CD4-positive, alpha-beta T cell treated with Interferon gamma for 1 hour (primary cell): ENCODE measurements around the gene VWA3B.
"Not testable (repeated sequence)": the region's sequence is repeated elsewhere in the genome, so short reads cannot be mapped to it uniquely, and the experiment has no call there.

Experiments
- DNase-seq: peaks from one replicate; pipeline ENCODE4 v3.0.0-alpha.2; 2020

The VWA3B gene, protein sequence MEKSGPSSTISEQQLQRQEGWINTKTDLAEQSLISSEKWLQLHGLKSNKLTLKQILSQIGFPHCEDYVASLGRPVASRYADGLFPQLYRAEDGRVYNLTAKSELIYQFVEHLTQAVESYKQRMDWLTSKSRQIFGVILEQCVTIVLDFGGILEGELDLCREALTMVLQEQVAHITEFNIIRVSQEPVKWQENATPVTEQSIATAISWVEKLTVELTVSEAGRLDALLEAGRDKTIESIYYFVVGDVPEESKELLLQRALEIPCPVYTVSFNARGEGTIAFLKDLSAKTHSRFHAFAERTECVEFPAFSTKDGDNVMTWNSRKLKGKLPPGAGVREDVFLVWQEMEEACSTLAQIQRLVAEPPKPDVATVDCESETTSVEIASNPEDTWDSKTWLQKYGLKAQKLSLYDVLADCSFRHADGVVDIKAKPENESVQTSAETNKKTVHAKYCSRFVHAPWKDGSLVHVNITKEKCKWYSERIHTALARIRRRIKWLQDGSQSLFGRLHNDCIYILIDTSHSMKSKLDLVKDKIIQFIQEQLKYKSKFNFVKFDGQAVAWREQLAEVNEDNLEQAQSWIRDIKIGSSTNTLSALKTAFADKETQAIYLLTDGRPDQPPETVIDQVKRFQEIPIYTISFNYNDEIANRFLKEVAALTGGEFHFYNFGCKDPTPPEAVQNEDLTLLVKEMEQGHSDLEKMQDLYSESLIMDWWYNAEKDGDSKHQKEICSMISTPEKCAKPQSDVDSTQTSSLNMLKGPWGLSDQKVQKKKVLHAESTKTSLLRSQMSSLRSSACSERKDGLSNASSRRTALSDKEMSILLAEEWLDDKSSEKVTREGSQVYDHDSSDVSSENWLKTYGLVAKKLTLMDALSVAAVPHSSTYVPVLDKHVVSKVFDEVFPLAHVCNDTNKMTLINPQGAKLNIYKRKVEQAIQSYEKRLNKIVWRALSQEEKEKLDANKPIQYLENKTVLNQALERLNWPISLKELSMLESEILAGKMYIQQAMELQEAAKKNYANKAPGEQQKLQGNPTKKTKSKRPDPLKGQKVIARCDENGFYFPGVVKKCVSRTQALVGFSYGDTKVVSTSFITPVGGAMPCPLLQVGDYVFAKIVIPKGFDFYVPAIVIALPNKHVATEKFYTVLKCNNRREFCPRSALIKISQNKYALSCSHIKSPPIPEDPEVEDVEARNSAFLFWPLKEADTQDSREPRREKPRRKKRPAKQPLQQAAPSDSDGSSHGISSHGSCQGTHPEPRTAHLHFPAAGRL (N-terminal part only)

DNA sequence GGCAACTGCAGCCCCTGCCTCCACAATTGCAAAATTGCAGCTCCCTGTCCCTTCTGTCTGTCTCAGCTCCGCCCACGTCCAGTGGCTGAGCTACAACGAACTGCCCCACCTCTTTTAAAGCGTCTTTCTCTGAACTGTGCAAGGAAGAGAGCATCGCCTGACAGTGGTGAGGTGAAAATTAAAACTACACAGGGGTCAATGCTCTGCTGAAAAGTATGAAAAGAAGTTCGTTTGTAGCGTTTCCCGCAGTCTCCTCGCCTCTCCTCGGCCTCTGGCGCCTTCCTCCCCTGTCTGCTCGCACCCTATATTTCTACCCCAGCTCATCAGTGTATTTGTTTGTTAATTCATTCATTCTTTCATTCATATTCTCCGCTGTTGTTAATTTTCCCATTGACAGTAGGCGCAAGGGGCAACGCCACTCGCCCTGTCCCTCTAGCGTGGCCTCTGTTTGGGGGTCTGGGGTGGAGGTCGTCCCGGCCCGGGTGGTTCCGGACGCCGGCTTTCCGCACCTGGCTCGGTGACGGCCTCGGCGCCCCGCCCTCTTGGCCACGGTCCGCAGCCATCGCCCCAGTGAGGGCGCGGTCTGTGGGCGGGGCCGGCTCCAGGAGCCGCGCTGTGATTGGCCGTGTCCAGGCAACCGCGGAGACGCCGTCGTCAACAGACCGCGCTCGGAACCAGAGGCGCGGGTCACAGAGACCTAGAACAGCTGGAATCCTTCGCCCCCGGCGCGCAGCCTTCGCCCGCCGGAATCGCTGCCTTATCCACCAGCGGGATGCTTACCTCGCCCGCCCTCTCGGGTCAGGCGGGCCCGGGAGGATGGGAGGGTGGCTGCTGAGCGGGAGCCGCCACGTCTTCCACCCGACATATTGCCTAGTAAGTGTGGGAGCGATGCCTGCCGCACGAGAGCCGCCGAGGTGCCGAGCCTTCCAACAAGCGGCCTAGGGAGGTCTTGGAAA lies at the start of gene VWA3B:
TSS of gene VWA3B (plus strand) at position 677 of the 956 bp plus-strand sequence. CDS start 5,926 bp downstream, outside the sequence.
- peak; percentile 79 for DNase-seq

DNA sequence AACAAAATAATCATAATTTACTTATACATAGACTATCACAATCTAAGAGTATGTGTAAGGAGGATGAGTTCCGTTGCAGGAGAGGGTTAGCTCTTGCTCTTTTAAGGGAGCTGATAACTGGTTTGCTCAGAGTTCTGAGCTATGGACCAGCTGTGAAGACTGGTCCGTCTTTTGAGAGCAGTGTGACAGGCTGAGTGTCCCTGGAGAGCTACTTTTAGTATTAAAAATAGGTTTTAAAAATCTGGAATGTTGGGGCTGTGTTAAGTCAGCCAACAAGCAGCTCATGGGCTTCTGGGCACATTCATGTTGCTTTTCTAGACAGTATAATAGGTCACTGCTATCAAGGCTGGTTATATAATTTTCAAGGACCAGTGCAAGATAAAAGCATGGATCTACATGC lies 49.8 kb upstream of the VWA3B start:
- no peak for DNase-seq

DNA sequence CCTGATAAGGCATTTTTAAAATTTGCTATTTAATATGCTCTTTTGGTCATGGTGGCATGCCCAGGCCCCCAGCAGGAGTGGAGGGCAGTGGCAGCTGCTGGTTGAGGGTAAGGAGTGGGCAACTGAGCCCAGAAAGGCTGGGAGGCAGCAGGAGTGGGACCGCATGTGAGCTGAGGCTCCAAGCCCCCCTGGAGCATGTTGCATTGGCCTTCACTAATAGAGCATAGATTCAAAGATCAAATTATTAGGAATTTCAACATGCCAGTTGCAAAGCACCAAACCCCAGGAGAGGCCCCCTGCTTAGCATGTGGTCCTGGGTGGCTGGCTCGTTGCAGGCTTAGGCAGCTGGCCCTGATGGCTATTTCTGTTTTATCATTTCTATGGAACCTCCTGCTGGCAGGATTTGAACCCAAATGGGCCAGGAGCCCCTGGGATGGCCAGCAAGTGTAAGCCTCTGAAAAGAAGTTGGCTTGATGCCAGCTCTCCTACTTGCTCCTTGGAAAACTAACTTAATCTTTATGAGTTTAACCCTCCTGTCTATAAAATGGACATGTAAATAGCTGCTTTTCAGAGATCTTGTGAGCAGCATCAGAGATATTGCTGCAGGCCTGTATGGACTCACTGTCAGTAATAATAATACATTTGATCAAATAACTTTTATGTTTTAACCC lies 49.2 kb upstream of the VWA3B start:
- no peak for DNase-seq

DNA sequence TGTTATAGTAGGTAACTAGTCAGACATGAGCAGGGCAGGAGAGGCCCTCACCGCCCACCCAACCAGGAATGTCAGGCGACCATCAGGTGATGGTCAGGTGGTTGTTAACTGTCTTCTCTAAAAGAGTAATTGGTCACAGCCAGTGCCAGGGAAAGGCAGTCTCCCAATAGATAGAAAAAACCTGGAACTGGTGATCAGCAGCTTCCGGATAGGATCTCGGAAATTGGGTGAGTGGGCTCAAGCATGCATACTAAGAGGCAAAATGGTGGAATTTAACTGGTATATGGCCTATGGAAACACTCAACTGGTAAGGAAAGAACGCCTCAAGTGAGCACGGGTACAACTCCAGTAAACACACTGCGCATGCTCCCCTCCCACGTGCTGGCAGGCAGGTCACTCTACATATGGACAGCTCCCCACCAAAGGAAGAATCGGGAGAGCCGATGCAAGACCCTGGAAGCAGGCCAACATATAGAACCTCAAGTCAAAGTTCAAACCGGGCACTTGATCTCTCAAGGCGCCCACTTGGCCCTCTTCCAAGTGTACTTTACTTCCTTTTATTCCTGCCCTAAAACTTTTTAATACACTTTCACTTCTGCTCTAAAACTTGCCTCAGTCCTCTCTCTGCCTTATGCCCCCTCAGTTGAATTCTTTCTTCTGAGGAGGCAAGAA lies 47.7 kb upstream of the VWA3B start:
- peak; percentile 18 for DNase-seq

DNA sequence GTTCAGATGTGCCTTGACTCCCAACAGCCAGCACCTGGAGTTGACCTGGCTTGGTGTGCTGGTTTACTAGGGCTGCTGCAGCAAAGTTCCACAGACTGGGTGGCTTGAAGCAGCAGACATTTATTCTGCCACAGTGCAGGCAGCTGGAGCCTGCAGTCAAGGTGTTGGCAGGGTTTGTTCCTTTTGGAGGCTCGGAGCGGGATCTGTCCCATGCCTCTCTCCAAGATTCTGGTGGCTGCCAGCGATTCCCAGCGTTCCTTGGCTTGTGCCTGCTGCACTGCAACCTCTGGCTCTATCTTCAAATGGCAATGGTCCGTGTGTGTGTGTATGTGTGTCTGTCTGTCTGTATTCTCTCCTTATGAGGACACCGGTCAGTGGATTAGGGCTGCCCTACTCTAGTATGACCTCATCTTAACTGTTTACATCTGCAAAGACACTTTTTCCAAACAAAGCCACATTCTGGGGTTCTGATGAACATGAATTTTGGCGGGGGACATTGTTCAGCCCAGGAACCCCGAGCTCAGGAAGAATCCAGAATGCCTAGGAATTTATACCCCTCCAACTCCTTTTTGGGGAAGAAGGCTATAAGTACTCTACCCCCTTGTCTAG lies 46.5 kb upstream of the VWA3B start:
- no peak for DNase-seq

DNA sequence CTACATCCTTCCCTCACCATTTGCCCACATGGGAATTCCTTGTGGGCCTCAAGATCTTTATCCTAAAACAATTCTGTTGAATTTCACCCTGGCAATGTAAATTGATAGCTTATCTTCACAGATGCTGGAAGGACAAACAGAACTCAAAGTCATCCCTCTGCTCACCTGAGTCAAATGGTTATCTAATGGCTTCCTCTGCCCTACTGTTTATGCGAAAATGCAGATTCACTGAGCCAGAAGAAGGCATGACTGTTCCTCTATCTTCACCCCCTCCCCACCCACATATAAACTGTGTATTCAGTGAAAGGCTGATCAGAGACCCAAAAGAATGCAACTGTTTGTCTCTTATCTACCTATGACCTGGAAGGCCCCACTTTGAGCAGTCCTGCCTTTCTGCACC lies 43.9 kb upstream of the VWA3B start:
- DNase-seq, result no peak

DNA sequence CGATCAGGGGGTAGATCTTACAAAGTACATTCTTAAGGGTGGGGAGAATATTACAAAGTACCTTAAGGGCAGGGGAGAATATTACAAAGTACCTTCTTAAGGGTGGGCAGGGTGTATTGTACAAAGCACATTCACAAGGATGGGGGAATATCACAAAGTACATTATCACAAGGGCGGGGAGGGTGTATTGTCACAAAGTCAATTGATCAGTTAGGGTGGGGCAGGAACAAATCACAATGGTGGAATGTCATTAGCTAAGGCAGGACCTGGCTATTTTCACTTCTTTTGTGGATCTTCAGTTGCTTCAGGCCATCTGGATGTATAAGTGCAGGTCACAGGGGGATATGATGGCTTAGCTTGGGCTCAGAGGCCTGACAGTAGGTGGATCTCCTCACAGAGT lies 42.2 kb upstream of the VWA3B start:
- DNase-seq, result not testable (repeated sequence)

DNA sequence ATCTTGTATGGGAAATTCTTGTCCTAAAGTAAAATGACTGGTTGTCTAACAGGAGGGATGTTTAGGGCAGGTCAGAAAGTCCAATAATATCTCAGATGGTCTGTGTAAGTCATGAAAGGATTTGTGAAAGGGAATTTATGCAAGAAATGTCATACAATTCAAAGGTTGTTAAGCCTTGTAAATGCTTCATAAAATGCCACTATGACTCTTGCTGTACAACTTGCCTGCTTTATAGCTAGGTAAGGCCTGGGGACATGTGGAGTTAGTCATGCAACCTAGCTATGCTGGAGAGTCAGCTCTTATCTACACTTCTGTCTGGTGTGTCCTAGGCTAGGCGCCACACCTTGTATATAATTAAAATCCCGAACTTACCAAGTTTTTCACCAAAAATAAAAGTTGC lies 36.9 kb upstream of the VWA3B start:
- DNase-seq, result no peak

DNA sequence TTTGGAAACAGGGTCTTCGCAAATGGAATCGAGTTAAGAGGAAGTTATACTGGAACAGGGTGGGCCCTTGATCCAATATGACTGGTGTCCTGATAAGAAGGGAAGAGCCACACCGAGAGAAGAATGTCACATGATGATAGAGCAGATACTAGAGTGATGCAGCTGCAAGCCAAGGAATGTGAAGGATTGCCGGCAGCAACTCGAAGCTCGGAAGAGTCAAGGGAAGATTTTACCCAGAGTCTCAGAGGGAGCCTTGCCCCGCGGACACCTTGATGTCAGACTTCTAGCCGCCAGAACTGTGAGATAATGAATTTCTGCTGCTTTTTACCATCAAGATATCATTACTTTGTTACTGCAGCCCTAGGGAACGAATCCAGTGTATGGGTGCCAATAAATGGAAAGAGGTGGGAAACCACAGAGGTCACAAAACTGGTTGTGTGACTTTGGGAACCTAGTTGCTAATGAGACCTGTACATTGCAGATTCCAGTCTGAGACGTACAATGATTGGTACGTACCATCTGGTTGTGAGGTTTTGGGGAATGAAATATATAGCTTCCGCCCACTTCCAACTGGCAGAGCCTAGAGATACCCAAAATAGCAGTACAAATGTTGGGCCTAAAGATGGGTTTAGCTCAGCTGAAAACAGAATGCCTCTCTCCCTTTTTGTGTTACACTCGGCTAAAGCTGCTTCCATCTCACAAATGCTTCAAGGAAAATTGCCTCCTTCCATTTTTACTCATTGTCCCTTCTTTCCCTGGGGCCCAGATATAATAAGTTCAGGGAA lies 28.6 kb upstream of the VWA3B start:
- DNase-seq, result no peak

DNA sequence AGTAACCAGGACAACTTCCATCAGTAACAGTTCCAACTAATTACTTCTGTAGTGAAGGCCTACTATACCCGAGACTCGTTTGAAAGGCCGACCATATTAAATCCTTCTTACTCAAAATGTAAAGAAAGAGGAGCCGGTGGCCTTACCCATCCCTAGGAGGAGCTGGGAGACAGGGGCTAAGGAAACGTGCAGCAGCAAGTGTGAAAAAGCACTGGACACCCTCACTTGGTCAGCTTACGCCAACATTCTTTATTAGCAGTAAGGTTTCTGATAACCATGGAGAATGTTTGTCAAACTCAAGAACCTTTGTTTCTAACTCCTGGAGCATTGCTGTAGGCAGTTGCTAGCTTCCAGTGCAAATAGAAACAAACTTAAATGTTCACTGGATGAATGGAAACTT lies 26.7 kb upstream of the VWA3B start:
- DNase-seq, result no peak

DNA sequence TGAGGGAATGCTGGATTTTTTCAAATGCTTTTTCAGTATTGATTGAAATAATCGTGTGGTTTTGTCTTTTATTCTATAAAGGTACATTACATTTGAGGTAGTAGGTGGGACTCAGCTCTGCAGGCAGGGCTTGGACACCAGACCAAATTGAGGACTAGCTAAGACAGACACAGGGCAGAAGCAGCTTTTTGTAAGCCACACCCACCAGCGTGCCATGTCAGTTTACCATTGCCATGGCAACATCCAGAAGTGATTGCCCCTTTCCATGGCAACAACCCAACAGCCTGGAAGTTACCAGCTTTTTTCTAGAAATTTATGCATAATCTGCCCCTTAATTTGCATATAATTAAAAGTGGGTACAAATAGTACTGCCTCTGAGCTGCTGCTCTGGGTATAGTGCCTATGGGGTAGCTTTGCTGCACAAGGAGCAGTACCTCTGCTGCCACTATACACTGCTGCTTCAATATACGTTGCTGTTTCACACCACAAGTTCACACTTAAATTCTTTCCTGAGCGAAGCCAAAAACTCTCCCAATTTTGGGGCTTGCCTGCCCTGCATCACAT lies 23.6 kb upstream of the VWA3B start:
- no peak for DNase-seq

DNA sequence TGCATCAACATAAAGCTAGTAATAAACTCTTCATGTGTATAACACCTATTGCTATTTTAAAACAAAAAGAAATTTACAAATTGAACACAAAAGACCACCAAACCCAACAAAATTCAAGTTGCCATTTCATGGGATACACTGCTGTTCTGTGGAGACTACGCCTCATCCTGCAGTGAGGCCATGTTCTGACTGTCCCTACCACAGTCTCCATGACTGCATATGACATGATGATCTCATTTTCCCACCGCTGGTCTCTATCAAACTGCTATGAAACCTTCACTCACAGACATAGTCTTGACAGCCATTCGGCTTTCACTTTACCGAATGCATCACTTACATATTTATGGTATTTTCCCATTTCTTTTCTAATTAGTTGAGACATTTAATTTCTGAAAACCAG lies 21.2 kb upstream of the VWA3B start:
- DNase-seq, result no peak

DNA sequence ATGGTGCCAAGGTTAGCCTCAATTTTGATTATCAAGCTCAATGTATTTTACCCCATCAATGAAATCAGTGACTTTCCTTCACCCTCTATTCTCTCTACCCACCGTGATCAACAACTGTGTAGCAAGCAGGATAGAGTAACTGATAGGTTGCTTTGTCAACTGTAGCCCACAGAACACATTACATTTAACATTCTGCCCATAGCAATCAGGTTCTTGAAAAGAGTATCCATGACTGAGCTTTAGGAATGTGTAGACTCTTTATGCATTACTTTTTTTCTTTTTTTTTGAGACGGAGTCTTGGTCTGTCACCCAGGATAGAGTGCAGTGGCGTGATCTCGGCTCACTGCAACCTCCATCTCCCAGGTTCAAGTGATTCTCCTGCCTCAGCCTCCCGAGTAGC lies 19.8 kb upstream of the VWA3B start:
- DNase-seq, result no peak

DNA sequence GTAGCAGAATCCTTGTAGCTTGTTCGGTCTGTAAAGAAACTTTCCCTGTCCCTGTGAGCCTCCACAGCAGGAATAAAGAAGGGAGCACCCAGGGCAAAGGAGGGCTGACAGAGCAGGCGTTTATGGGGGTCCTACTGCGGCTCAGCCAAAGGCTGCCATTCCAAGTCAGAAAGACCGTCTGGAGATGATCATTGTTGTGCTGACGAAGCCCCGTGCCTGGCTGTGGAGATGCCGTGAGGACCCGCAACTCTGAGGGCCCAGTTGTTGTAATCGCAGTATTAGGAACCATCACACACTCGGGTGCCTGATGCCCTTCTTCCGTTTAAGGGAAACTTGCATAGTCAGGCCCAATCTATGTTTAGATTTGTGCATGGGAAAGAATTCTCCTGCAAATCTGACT lies 16.9 kb upstream of the VWA3B start:
- DNase-seq, result no peak

DNA sequence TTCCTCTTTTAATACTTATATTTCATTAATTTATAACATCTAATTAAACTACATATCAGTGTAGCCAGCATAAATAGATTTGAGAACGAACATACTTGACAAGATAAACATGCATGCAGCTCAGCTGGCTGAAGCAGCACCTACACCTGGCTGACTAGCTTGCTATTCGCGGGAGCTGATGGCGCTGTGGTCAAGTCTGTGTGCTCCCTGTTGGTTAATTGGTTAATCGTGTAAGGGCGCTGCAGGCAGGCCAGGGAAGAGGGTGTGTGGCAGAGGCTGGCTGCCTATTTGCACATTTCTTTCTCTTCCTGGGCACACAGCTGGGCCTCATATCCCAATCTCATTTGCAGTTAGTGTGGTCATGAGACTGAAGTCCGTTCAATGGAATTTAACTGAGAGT lies 14.5 kb upstream of the VWA3B start:
- DNase-seq, result no peak

DNA sequence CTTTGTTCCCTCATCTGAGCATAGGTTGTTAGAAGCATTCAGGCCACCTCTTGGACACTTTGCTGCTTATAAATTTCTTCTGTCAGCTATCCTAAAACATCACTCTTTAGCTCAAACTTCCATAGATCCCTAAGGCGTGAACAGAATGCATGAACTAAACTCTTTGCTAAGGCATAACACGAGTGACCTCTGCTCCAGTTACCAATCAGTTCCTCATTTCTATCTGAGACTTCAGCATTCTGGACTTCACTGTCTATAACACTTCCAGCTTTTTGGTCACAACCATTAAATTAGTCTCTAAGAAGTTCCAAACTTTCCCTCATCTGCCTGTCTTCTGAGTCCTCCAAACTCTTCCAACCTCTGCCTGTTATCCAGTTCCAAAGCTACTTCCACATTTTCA lies 8.3 kb upstream of the VWA3B start:
- no peak for DNase-seq

DNA sequence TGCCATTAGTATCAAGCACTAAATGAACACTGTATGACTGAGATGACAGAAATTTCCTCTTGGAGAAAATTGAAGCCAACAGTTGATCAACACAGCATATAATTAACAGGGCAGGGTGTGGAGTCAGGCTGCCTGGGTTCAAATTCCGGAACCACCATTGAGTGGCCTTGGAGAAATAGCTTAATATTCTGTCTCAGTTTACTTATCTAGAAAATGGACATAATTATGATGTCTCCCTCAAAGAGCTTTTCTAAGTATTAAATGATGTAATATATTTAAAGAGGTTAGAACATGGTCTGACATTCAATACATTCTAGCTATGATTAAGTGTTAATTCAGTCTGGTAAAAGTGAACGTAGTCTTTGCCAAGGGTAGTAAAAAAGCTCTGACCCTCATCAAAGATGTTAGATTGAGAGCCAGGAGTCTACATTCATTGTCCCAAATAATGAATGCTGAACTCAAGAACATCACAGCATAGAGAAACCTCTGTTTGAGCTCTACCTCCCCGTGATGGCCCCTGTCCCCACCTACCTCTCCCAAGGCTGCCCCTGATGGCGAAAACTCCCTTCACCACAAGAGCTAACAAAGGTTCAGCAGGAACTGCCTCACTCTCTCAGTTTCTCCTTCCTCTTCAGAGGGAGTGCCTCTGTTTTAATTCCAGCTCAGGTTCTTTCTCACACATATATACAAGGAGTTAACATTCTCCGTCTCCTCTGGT lies 2.7 kb upstream of the VWA3B start:
- DNase-seq, result no peak

DNA sequence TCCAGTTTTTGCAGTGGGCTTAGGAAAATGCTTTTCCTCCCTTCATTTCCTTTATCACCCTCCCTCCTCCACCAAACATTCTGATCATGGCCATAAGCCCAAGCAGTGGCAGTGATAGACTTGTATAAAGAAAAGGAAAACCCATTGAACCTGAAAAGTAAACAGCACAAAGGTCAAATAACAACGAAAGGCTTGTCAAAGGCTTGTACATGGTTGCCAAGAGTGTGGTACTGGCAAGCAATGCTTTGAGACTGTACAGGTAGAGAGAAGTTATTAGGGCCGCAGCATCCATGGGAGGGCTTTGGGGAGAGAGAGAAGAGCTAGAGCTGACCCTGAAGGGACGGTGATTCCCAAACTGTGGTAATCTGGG lies 2.1 kb upstream of the VWA3B start:
- no peak for DNase-seq

DNA sequence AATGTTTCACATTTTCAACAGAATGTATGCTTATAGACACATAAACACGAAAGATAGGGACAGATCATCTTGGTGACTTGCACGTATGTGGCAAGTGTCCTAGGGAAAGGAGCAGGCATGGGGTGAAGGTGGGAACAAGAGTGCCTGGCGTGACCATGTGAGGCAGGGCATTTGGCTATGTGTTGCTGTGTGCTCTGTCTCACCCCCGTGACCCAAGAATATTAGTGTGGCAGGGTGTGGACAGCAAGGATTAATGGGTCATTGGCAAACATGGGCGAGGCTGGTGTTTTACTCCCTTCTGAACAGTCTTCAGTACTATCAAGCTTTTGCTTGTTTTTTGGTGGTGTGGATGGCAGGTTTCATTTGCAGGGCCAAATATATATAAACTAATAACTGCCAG lies 1.3 kb upstream of the VWA3B start:
- DNase-seq, result no peak
